Gastrocnemius medialis (tissue), 4 donors: ENCODE results near the gene VRK3.

Experiments used
- POLR2A ChIP-seq, 2 donors: fragments of 450-650 bp; IDR thresholded peaks; one replicate each; pipeline ENCODE4 v1.6.1; 2017; ENCODE audit warnings: antibody characterized with exemption in 2 of 2, mild to moderate bottlenecking in 2 of 2, moderate library complexity in 2 of 2
- TF ChIP-seq, protein P1 (sequence below), 5 experiments: fragments of 450-650 bp in 3 of 5; fragments of 200-600 bp in 2 of 5; sonication (generic) in 2 of 5; IDR thresholded peaks in 4 of 5; conservative IDR thresholded peaks in 1 of 5; 1 replicate in 4 of 5; 2 replicates in 1 of 5; pipeline ENCODE4 v1.5.1; 2016 to 2019; ENCODE audit warnings: antibody characterized with exemption in 5 of 5, mild to moderate bottlenecking in 3 of 5, moderate library complexity in 3 of 5

- TF ChIP-seq, protein P1, sequence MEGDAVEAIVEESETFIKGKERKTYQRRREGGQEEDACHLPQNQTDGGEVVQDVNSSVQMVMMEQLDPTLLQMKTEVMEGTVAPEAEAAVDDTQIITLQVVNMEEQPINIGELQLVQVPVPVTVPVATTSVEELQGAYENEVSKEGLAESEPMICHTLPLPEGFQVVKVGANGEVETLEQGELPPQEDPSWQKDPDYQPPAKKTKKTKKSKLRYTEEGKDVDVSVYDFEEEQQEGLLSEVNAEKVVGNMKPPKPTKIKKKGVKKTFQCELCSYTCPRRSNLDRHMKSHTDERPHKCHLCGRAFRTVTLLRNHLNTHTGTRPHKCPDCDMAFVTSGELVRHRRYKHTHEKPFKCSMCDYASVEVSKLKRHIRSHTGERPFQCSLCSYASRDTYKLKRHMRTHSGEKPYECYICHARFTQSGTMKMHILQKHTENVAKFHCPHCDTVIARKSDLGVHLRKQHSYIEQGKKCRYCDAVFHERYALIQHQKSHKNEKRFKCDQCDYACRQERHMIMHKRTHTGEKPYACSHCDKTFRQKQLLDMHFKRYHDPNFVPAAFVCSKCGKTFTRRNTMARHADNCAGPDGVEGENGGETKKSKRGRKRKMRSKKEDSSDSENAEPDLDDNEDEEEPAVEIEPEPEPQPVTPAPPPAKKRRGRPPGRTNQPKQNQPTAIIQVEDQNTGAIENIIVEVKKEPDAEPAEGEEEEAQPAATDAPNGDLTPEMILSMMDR (IDR thresholded peaks at IDR 0.05 in 4 of 5, conservative IDR thresholded peaks at IDR 0.05 in 1 of 5): no peak
- TF ChIP-seq POLR2A (IDR thresholded peaks at IDR 0.05): no peak
Observed at GRCh38 chr19:49984491-49984890, 40.7 kb downstream of the VRK3 start.
